PC-3 (cell line): ENCODE measurements around the gene MAEA. TPM values are rescaled to one million over a fixed set of nuclear protein-coding genes. Genes with fewer than 3 reads are reported as not detected.

Experiments used
- ATAC-seq: fragments of 200-7000 bp; cut with Tn5 transposase; 2 replicates; pipeline ENCODE4 v1.9.1; 2020; ENCODE audit warnings: mild to moderate bottlenecking, moderate library complexity
- BruUV-seq: library from RNA; stranded (reverse); fragments of 400-500 nt; replicated peaks from 2 replicates; lab custom pipeline; 2021; lab: Mats Ljungman, UMichigan
- CTCF ChIA-PET: fragments of 300-600 bp; sonication (Branson Sonifier 250); formaldehyde crosslinking; loops from one replicate; lab custom pipeline; 2022; ENCODE audit warnings: antibody characterized with exemption; lab: Charles Lee
- POLR2A ChIA-PET: fragments of 300-600 bp; sonication (Branson Sonifier 250); formaldehyde crosslinking; loops from one replicate; lab custom pipeline; 2022; ENCODE audit warnings: antibody characterized with exemption; ENCODE audit not compliant: unreplicated experiment; lab: Charles Lee
- DNase-seq: peaks from one replicate; pipeline ENCODE4 v3.0.0-alpha.2; 2015
- H2AFZ ChIP-seq: fragments of 300-600 bp; sonication (generic); 2 replicates; pipeline ENCODE4 v1.6.0; 2016; ENCODE audit warnings: antibody characterized with exemption, low read length
- H3F3A ChIP-seq: fragments of 300-600 bp; sonication (generic); one replicate; pipeline ENCODE4 v1.6.0; 2017; ENCODE audit warnings: antibody characterized with exemption, low read length, control low read depth, mild to moderate bottlenecking; ENCODE audit not compliant: unreplicated experiment
- H3K27ac ChIP-seq: fragments of 300-600 bp; sonication (generic); 2 replicates; pipeline ENCODE4 v1.5.1; 2016; ENCODE audit warnings: mild to moderate bottlenecking, low read length
- H3K27me3 ChIP-seq: fragments of 300-600 bp; sonication (generic); 2 replicates; pipeline ENCODE4 v1.6.1; 2016; ENCODE audit warnings: low read length, mixed read lengths
- H3K36me3 ChIP-seq: fragments of 300-600 bp; sonication (generic); 2 replicates; pipeline ENCODE4 v1.6.1; 2016; ENCODE audit warnings: low read depth, mixed run types, low read length, mixed read lengths
- H3K4me1 ChIP-seq: fragments of 300-600 bp; sonication (generic); 2 replicates; pipeline ENCODE4 v1.5.1; 2016; ENCODE audit warnings: low read length; ENCODE audit not compliant: insufficient read depth
- H3K4me2 ChIP-seq: fragments of 300-600 bp; sonication (generic); 2 replicates; pipeline ENCODE4 v1.6.0; 2016; ENCODE audit warnings: low read length
- H3K4me3 ChIP-seq: fragments of 300-600 bp; sonication (generic); 2 replicates; pipeline ENCODE4 v1.5.1; 2016; ENCODE audit warnings: mild to moderate bottlenecking, low read length, mixed read lengths
- H3K79me2 ChIP-seq: fragments of 300-600 bp; sonication (generic); 2 replicates; pipeline ENCODE4 v1.6.1; 2017; ENCODE audit warnings: low read length, mixed read lengths
- H3K9ac ChIP-seq: fragments of 300-600 bp; sonication (generic); 2 replicates; pipeline ENCODE4 v1.6.0; 2016; ENCODE audit warnings: mild to moderate bottlenecking, low read length
- H3K9me2 ChIP-seq: fragments of 300-600 bp; sonication (generic); replicated peaks from 2 replicates; pipeline ENCODE4 v1.6.1; 2016; ENCODE audit warnings: mixed run types, low read length, mixed read lengths
- H3K9me3 ChIP-seq: fragments of 300-600 bp; sonication (generic); 2 replicates; pipeline ENCODE4 v1.6.1; 2016; ENCODE audit warnings: low read length, mixed read lengths
- H4K20me1 ChIP-seq: fragments of 300-600 bp; sonication (generic); 2 replicates; pipeline ENCODE4 v1.6.1; 2016; ENCODE audit warnings: low read length, mixed read lengths
- CTCF ChIP-seq: fragments of 300-600 bp; sonication (generic); conservative IDR thresholded peaks from 2 replicates; pipeline ENCODE4 v1.5.1; 2017; ENCODE audit warnings: antibody characterized with exemption, low read depth, mild to moderate bottlenecking, low read length
- EZH2 ChIP-seq: fragments of 300-600 bp; sonication (generic); IDR thresholded peaks from one replicate; pipeline ENCODE4 v1.6.1; 2017; ENCODE audit warnings: antibody characterized with exemption, mild to moderate bottlenecking, low read length; ENCODE audit not compliant: unreplicated experiment
- EZH2phosphoT487 ChIP-seq: fragments of 300-600 bp; sonication (generic); IDR thresholded peaks from 2 replicates; pipeline ENCODE4 v1.6.1; 2018; ENCODE audit warnings: mild to moderate bottlenecking, antibody characterized with exemption, low read length, borderline replicate concordance
- intact Hi-C: fragments of 100-400 bp; cut with micrococcal nuclease; formaldehyde crosslinking; loops from 2 replicates; pipeline ENCODE4 v1.9.0; 2023
- total RNA-seq: library from RNA; depleted of rRNA; stranded (reverse); fragments of >200 nt; gene quantifications from 2 replicates; pipeline ENCODE4 v1.2.3, GENCODE V29; 2014

The MAEA gene
- total RNA-seq, 1 experiment from 2014 or later, result 48.1 TPM

GRCh38 chr4:1367230-1367935, 77.7 kb downstream of the MAEA start:
- no peaks in the 10 kb centered on the region for H3K9me2 ChIP-seq
- H3K79me2 ChIP-seq, result no peaks in the 10 kb centered on the region
- H3K27me3 ChIP-seq, result no peaks in the 10 kb centered on the region
- CTCF ChIA-PET, result no interaction called here
- H3K4me3 ChIP-seq, result no peak overlapping the region
- BruUV-seq, result no TSS peak
- H2AFZ ChIP-seq, result no peak overlapping the region
- no peak overlapping the region for H3K9ac ChIP-seq
- no peaks in the 10 kb centered on the region for H4K20me1 ChIP-seq
- DNase-seq, result no peak
- POLR2A ChIA-PET, result no interaction called here
- no peaks in the 10 kb centered on the region for H3F3A ChIP-seq
- ATAC-seq, result no peak
- no peak overlapping the region for H3K4me2 ChIP-seq
- H3K36me3 ChIP-seq, result no peaks in the 10 kb centered on the region
- H3K9me3 ChIP-seq, result no peaks in the 10 kb centered on the region
- intact Hi-C loops, result no loop called here
- no peaks in the 10 kb centered on the region for H3K4me1 ChIP-seq
- H3K27ac ChIP-seq, result no peak overlapping the region
- no peak for TF ChIP-seq EZH2
- TF ChIP-seq EZH2phosphoT487, result no peak
- no peak for TF ChIP-seq CTCF

- no peak for ATAC-seq
- TF ChIP-seq EZH2phosphoT487 (no peak), EZH2 (no peak), CTCF (no peak)
- Histone ChIP-seq H3K4me3 (no peak overlapping the region), H3K4me1 (no peaks in the 10 kb centered on the region), H3K4me2 (no peak overlapping the region), H3K27ac (no peak overlapping the region), H3K79me2 (no peaks in the 10 kb centered on the region), H4K20me1 (no peaks in the 10 kb centered on the region), H3F3A (no peaks in the 10 kb centered on the region), H3K9me2 (no peaks in the 10 kb centered on the region), H3K36me3 (no peaks in the 10 kb centered on the region), H2AFZ (no peak overlapping the region), H3K27me3 (no peaks in the 10 kb centered on the region), H3K9ac (no peak overlapping the region), H3K9me3 (no peaks in the 10 kb centered on the region)
- CTCF ChIA-PET, result no interaction called here
- POLR2A ChIA-PET, result no interaction called here
- no TSS peak for BruUV-seq
- no peak for DNase-seq
- intact Hi-C loops, result no loop called here
Observed at GRCh38 chr4:1367936-1368289, 78.2 kb downstream of the MAEA start.

- BruUV-seq, result no TSS peak
- H4K20me1 ChIP-seq, result no peaks in the 10 kb centered on the region
- no peak overlapping the region for H3K9ac ChIP-seq
- DNase-seq (no peak), ATAC-seq (no peak)
- H3K9me2 ChIP-seq, result no peaks in the 10 kb centered on the region
- ChIA-PET CTCF (no interaction called here), POLR2A (no interaction called here)
- no peaks in the 10 kb centered on the region for H3K27me3 ChIP-seq
- intact Hi-C loops, result no loop called here
- no peaks in the 10 kb centered on the region for H3K36me3 ChIP-seq
- H3K27ac ChIP-seq, result no peak overlapping the region
- H2AFZ ChIP-seq, result no peak overlapping the region
- H3F3A ChIP-seq, result no peaks in the 10 kb centered on the region
- H3K79me2 ChIP-seq, result no peaks in the 10 kb centered on the region
- TF ChIP-seq EZH2phosphoT487 (no peak), CTCF (no peak), EZH2 (no peak)
- H3K9me3 ChIP-seq, result no peaks in the 10 kb centered on the region
- no peak overlapping the region for H3K4me3 ChIP-seq
- H3K4me2 ChIP-seq, result no peak overlapping the region
- no peaks in the 10 kb centered on the region for H3K4me1 ChIP-seq
Observed at GRCh38 chr4:1368421-1369090, 78.9 kb downstream of the MAEA start.
